Uterus (tissue), 4 donors: ENCODE measurements around the gene TSPAN33. TPM values are rescaled to one million over a fixed set of nuclear protein-coding genes. Genes with fewer than 3 reads are reported as not detected.

Source experiments
- DNase-seq, 2 donors: peaks; one replicate each; pipeline ENCODE4 v3.0.0-alpha.2; 2019 to 2020
- H3K27ac ChIP-seq, 2 donors: fragments of 200-600 bp; sonication (generic); 1 replicate in 1 of 2; 2 replicates in 1 of 2; pipeline ENCODE4 v1.5.1; 2016 to 2018
- H3K27me3 ChIP-seq, 2 donors: fragments of 200-600 bp; sonication (generic); one replicate each; pipeline ENCODE4 v1.5.1; 2018 to 2019; ENCODE audit warnings: control low read depth in 1 of 2
- H3K36me3 ChIP-seq, 2 donors: fragments of 200-600 bp; sonication (generic); one replicate each; pipeline ENCODE4 v1.5.1; 2019; ENCODE audit warnings: control low read depth in 1 of 2
- H3K4me1 ChIP-seq, 2 donors: fragments of 200-600 bp; sonication (generic); one replicate each; pipeline ENCODE4 v1.5.1; 2018 to 2019; ENCODE audit warnings: control low read depth in 1 of 2
- H3K4me3 ChIP-seq, 2 donors: fragments of 200-600 bp; sonication (generic); 1 replicate in 1 of 2; 2 replicates in 1 of 2; pipeline ENCODE4 v1.5.1; 2018 to 2019; ENCODE audit warnings: mild to moderate bottlenecking in 1 of 2
- H3K9me3 ChIP-seq, 2 donors: fragments of 200-600 bp; sonication (generic); one replicate each; pipeline ENCODE4 v1.5.1; 2019; ENCODE audit warnings: control low read depth in 1 of 2
- CTCF ChIP-seq, 4 experiments: fragments of 200-600 bp in 2 of 4; fragments of 450-650 bp in 2 of 4; sonication (generic) in 2 of 4; IDR thresholded peaks; one replicate each; pipeline ENCODE4 v1.5.1; 2016 to 2019; ENCODE audit warnings: antibody characterized with exemption in 4 of 4, mild to moderate bottlenecking in 2 of 4, moderate library complexity in 1 of 4
- POLR2A ChIP-seq, 2 donors: fragments of 450-650 bp; IDR thresholded peaks; one replicate each; pipeline ENCODE4 v1.6.1; 2016; ENCODE audit warnings: antibody characterized with exemption in 2 of 2, mild to moderate bottlenecking in 1 of 2, moderate library complexity in 1 of 2
- intact Hi-C: fragments of 100-400 bp; cut with DNase I; formaldehyde crosslinking; loops from one replicate; pipeline ENCODE4 v1.15.1; 2023; ENCODE audit warnings: low total_unique reads
- total RNA-seq, 4 donors: library from RNA; depleted of rRNA in 3 of 4; stranded (reverse); fragments of >200 nt in 3 of 4; gene quantifications; one replicate each; pipeline versions ENCODE4 v1.1.0 to v1.2.4, GENCODE V29; 2014 to 2023
- donor health status: DM: yes; HTN: yes; CAD: no.

TSPAN33 gene
- total RNA-seq, 4 donors from 2014 or later: 3.9 to 7.0 TPM; not detected in 2

- TF ChIP-seq POLR2A (IDR thresholded peaks at IDR 0.05): peak in 1 of 2 donors; percentile 14
- TF ChIP-seq CTCF (IDR thresholded peaks at IDR 0.05): no peak
- peak in 1 of 2 donors; percentile 27 for DNase-seq
- no peaks in the 10 kb centered on the region for H3K27me3 ChIP-seq
- H3K4me1 ChIP-seq: no peaks in the 10 kb centered on the region
- peak overlapping the region; percentile 51 to 78 for H3K4me3 ChIP-seq
- H3K9me3 ChIP-seq: no peaks in the 10 kb centered on the region
- intact Hi-C loops: no loop called here
- no peaks in the 10 kb centered on the region for H3K36me3 ChIP-seq
- H3K27ac ChIP-seq: peak overlapping the region; percentile 64 to 74
Measured at GRCh38 chr7:129188892-129189660, 44.6 kb downstream of the TSPAN33 start.

GRCh38 chr7:129189661-129190310 lies 45.3 kb downstream of the TSPAN33 start:
- no peak for TF ChIP-seq CTCF (IDR thresholded peaks at IDR 0.05)
- TF ChIP-seq POLR2A (IDR thresholded peaks at IDR 0.05): no peak
- H3K9me3 ChIP-seq: no peaks in the 10 kb centered on the region
- intact Hi-C loops: no loop called here
- H3K36me3 ChIP-seq: no peaks in the 10 kb centered on the region
- H3K4me1 ChIP-seq: no peaks in the 10 kb centered on the region
- DNase-seq: no peak
- H3K27me3 ChIP-seq: no peaks in the 10 kb centered on the region
- H3K27ac ChIP-seq: peak overlapping the region; percentile 64 to 74
- H3K4me3 ChIP-seq: peak overlapping the region; percentile 51 to 78

- no peak overlapping the region for H3K27ac ChIP-seq
- H3K4me3 ChIP-seq: no peak overlapping the region
- intact Hi-C loops: no loop called here
- H3K4me1 ChIP-seq: no peaks in the 10 kb centered on the region
- no peak for DNase-seq
- TF ChIP-seq CTCF (IDR thresholded peaks at IDR 0.05) (no peak), POLR2A (IDR thresholded peaks at IDR 0.05) (no peak)
- no peaks in the 10 kb centered on the region for H3K36me3 ChIP-seq
- H3K27me3 ChIP-seq: no peaks in the 10 kb centered on the region
- no peaks in the 10 kb centered on the region for H3K9me3 ChIP-seq
Measured at GRCh38 chr7:129191272-129191671, 46.8 kb downstream of the TSPAN33 start.

GRCh38 chr7:129193892-129194291 lies 49.4 kb downstream of the TSPAN33 start:
- Histone ChIP-seq H3K27me3 (no peaks in the 10 kb centered on the region), H3K4me1 (no peaks in the 10 kb centered on the region), H3K27ac (no peak overlapping the region), H3K36me3 (no peaks in the 10 kb centered on the region), H3K4me3 (no peak overlapping the region), H3K9me3 (no peaks in the 10 kb centered on the region)
- DNase-seq: no peak
- intact Hi-C loops: no loop called here
- TF ChIP-seq POLR2A (IDR thresholded peaks at IDR 0.05): no peak

- TF ChIP-seq CTCF (IDR thresholded peaks at IDR 0.05) (no peak), POLR2A (IDR thresholded peaks at IDR 0.05) (no peak)
- intact Hi-C loops: no loop called here
- Histone ChIP-seq H3K4me1 (no peaks in the 10 kb centered on the region), H3K36me3 (no peaks in the 10 kb centered on the region), H3K27ac (no peak overlapping the region), H3K27me3 (no peaks in the 10 kb centered on the region), H3K9me3 (no peaks in the 10 kb centered on the region), H3K4me3 (no peak overlapping the region)
- DNase-seq: no peak
Measured at GRCh38 chr7:129197771-129198170, 53.3 kb downstream of the TSPAN33 start.
